ENCODE measurements around the gene CEP350.

The CEP350 gene

GRCh38 chr1:180028864-180029263 is 74.3 kb downstream of the CEP350 start:
- Histone ChIP-seq H3K4me3 (replicated peaks; ENCODE audit: low read depth, low read length) (no peak overlapping the region), H3K36me3 (ENCODE audit: control insufficient read depth, insufficient read depth, low read length) (no peaks in the 10 kb centered on the region; the same call in 1 of the 2 replicates), H3K27me3 (replicated peaks; ENCODE audit: control insufficient read depth, insufficient read depth, low read length) (no peaks in the 10 kb centered on the region)
- TF ChIP-seq CTCF (IDR thresholded peaks at IDR 0.05; ENCODE audit: insufficient read depth, low read length, poor library complexity, severe bottlenecking), result peak; percentile 34
- no peak for DNase-seq (ENCODE audit: extremely low read depth, insufficient read length)

GRCh38 chr1:180029524-180030135 is 75.0 kb downstream of the CEP350 start:
- Histone ChIP-seq H3K36me3 (ENCODE audit: control insufficient read depth, insufficient read depth, low read length) (no peaks in the 10 kb centered on the region; the same call in 1 of the 2 replicates), H3K27me3 (replicated peaks; ENCODE audit: control insufficient read depth, insufficient read depth, low read length) (no peaks in the 10 kb centered on the region), H3K4me3 (replicated peaks; ENCODE audit: low read depth, low read length) (no peak overlapping the region)
- DNase-seq (ENCODE audit: extremely low read depth, insufficient read length), result no peak
- TF ChIP-seq CTCF (IDR thresholded peaks at IDR 0.05; ENCODE audit: insufficient read depth, low read length, poor library complexity, severe bottlenecking), result no peak

GRCh38 chr1:180031664-180032063 is 77.1 kb downstream of the CEP350 start:
- no peak for DNase-seq (ENCODE audit: extremely low read depth, insufficient read length)
- Histone ChIP-seq H3K27me3 (replicated peaks; ENCODE audit: control insufficient read depth, insufficient read depth, low read length) (no peaks in the 10 kb centered on the region), H3K36me3 (ENCODE audit: control insufficient read depth, insufficient read depth, low read length) (no peaks in the 10 kb centered on the region; the same call in 1 of the 2 replicates), H3K4me3 (replicated peaks; ENCODE audit: low read depth, low read length) (no peak overlapping the region)
- no peak for TF ChIP-seq CTCF (IDR thresholded peaks at IDR 0.05; ENCODE audit: insufficient read depth, low read length, poor library complexity, severe bottlenecking)

GRCh38 chr1:180033390-180033789 is 78.8 kb downstream of the CEP350 start:
- no peaks in the 10 kb centered on the region; the same call in 1 of the 2 replicates for H3K36me3 ChIP-seq (ENCODE audit: control insufficient read depth, insufficient read depth, low read length)
- TF ChIP-seq CTCF (IDR thresholded peaks at IDR 0.05; ENCODE audit: insufficient read depth, low read length, poor library complexity, severe bottlenecking), result no peak

GRCh38 chr1:180040034-180040433 is 85.4 kb downstream of the CEP350 start:
- Histone ChIP-seq H3K27me3 (replicated peaks; ENCODE audit: control insufficient read depth, insufficient read depth, low read length) (no peaks in the 10 kb centered on the region), H3K4me3 (replicated peaks; ENCODE audit: low read depth, low read length) (no peak overlapping the region), H3K36me3 (ENCODE audit: control insufficient read depth, insufficient read depth, low read length) (peaks cover 2% of the 10 kb centered on the region)
- DNase-seq (ENCODE audit: extremely low read depth, insufficient read length), result no peak
- no peak for TF ChIP-seq CTCF (IDR thresholded peaks at IDR 0.05; ENCODE audit: insufficient read depth, low read length, poor library complexity, severe bottlenecking)

More at GRCh38 chr1:180033390-180033789, 78.8 kb downstream of the CEP350 start:
- no peak overlapping the region for H3K4me3 ChIP-seq (replicated peaks; ENCODE audit: low read depth, low read length)
- H3K27me3 ChIP-seq (replicated peaks; ENCODE audit: control insufficient read depth, insufficient read depth, low read length), result no peaks in the 10 kb centered on the region
- DNase-seq (ENCODE audit: extremely low read depth, insufficient read length), result no peak

GRCh38 chr1:180041582-180041981 is 87.0 kb downstream of the CEP350 start:
- Histone ChIP-seq H3K4me3 (replicated peaks; ENCODE audit: low read depth, low read length) (no peak overlapping the region), H3K36me3 (ENCODE audit: control insufficient read depth, insufficient read depth, low read length) (peaks cover 2% of the 10 kb centered on the region), H3K27me3 (replicated peaks; ENCODE audit: control insufficient read depth, insufficient read depth, low read length) (no peaks in the 10 kb centered on the region)
- no peak for TF ChIP-seq CTCF (IDR thresholded peaks at IDR 0.05; ENCODE audit: insufficient read depth, low read length, poor library complexity, severe bottlenecking)
- no peak for DNase-seq (ENCODE audit: extremely low read depth, insufficient read length)
